Activated T-helper 2 cell treated with anti-CD3 and anti-CD28 coated beads, Interferon-gamma antibody, Interleukin-2, Interleukin-4, amounts not matched to agents 10 μg/mL and 5 μg/mL and 100 μg/mL, durations not matched to agents 14 hours and 24 hours and 36 hours (primary cell): Measurements from ENCODE around the gene SCAF1. TPM values are rescaled to one million over a fixed set of nuclear protein-coding genes. Genes with fewer than 3 reads are reported as not detected.

Experiments
- DNase-seq: peaks from one replicate; pipeline ENCODE4 v3.0.0; 2021; ENCODE audit warnings: low spot score
- H3K27ac Mint-ChIP-seq: one replicate; pipeline ENCODE4 v1.8.0; 2021; ENCODE audit warnings: mixed read lengths
- H3K27me3 Mint-ChIP-seq: one replicate; pipeline ENCODE4 v1.8.0; 2021; ENCODE audit warnings: low read depth, mixed read lengths
- H3K36me3 Mint-ChIP-seq: one replicate; pipeline ENCODE4 v1.8.0; 2021; ENCODE audit warnings: low read depth, mixed read lengths
- H3K4me1 Mint-ChIP-seq: one replicate; pipeline ENCODE4 v1.8.0; 2021; ENCODE audit warnings: low read depth, mixed read lengths
- H3K4me3 Mint-ChIP-seq: one replicate; pipeline ENCODE4 v1.8.0; 2021; ENCODE audit warnings: low read depth, mild to moderate bottlenecking, moderate library complexity, mixed read lengths
- H3K9me3 Mint-ChIP-seq: one replicate; pipeline ENCODE4 v1.8.0; 2021; ENCODE audit warnings: mixed read lengths
- intact Hi-C: fragments of 100-400 bp; cut with micrococcal nuclease; formaldehyde crosslinking; loops from one replicate; pipeline ENCODE4 v1.15.1; 2023
- total RNA-seq: library from RNA; stranded (reverse); gene quantifications from 2 replicates; pipeline ENCODE4 v1.2.3, GENCODE V29; 2022

The SCAF1 gene, protein sequence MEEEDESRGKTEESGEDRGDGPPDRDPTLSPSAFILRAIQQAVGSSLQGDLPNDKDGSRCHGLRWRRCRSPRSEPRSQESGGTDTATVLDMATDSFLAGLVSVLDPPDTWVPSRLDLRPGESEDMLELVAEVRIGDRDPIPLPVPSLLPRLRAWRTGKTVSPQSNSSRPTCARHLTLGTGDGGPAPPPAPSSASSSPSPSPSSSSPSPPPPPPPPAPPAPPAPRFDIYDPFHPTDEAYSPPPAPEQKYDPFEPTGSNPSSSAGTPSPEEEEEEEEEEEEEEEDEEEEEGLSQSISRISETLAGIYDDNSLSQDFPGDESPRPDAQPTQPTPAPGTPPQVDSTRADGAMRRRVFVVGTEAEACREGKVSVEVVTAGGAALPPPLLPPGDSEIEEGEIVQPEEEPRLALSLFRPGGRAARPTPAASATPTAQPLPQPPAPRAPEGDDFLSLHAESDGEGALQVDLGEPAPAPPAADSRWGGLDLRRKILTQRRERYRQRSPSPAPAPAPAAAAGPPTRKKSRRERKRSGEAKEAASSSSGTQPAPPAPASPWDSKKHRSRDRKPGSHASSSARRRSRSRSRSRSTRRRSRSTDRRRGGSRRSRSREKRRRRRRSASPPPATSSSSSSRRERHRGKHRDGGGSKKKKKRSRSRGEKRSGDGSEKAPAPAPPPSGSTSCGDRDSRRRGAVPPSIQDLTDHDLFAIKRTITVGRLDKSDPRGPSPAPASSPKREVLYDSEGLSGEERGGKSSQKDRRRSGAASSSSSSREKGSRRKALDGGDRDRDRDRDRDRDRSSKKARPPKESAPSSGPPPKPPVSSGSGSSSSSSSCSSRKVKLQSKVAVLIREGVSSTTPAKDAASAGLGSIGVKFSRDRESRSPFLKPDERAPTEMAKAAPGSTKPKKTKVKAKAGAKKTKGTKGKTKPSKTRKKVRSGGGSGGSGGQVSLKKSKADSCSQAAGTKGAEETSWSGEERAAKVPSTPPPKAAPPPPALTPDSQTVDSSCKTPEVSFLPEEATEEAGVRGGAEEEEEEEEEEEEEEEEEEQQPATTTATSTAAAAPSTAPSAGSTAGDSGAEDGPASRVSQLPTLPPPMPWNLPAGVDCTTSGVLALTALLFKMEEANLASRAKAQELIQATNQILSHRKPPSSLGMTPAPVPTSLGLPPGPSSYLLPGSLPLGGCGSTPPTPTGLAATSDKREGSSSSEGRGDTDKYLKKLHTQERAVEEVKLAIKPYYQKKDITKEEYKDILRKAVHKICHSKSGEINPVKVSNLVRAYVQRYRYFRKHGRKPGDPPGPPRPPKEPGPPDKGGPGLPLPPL
- total RNA-seq: 64.6 and 69.5 TPM in 2 replicates

DNA sequence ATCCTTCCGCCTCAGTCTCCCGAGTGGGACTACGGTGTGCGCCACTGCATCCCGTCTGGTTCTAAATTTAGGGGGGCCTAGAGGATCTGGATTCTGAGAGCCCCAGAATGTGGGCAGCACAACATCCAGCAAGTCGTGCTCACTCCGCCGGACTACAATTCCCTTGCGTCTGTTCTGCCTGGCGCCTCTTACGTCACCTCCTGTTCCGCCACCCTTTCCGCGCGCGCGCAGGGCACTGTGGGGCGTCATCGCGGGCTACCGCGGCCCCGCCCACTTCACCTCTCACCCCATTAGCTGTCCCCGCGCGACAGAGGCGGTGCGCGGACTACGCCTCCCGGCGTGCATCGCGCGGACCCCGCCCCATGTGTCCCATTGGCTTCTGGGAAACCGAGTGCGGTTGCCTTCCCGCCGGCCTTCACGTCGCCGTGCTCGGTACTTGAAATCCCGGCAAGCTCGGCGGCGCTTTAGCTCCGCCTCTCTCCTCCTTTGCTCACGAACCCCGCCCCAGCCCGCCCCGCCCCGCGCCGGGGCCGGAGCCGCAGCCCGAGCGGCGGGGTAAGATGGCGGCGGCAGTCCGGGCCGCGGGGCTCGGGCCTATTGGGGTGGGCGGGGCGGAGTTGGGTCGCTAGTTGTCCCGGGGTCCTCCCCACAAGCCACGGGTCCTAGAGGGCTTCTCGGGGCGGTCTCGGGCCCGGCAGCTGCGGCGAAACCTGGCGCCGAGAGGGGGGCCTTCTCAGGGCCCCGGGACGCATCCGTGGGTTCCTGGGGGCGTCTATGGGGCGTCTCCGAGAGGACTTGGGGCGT is at the start of gene SCAF1:
Gene SCAF1 (plus strand): TSS at position 522 of the 804 bp plus-strand sequence. CDS start 2,818 bp downstream, outside the sequence.
- intact Hi-C loops: loop anchor here (1.0 to 2.0 kb wide), 4 partner anchors 22 to 383 kb away; partner anchors contain the start of genes ATF5, NUP62 and VRK3
- Mint-ChIP-seq H3K4me3 (peak within 1 kb of the TSS; percentile 91), H3K9me3 (no peaks in the 10 kb centered on the region), H3K36me3 (peaks cover 28% of the 10 kb centered on the region), H3K4me1 (peaks cover 47% of the 10 kb centered on the region), H3K27me3 (peaks cover 1% of the 10 kb centered on the region), H3K27ac (peak within 1 kb of the TSS; percentile 97)
- DNase-seq: peak; percentile 100

DNA sequence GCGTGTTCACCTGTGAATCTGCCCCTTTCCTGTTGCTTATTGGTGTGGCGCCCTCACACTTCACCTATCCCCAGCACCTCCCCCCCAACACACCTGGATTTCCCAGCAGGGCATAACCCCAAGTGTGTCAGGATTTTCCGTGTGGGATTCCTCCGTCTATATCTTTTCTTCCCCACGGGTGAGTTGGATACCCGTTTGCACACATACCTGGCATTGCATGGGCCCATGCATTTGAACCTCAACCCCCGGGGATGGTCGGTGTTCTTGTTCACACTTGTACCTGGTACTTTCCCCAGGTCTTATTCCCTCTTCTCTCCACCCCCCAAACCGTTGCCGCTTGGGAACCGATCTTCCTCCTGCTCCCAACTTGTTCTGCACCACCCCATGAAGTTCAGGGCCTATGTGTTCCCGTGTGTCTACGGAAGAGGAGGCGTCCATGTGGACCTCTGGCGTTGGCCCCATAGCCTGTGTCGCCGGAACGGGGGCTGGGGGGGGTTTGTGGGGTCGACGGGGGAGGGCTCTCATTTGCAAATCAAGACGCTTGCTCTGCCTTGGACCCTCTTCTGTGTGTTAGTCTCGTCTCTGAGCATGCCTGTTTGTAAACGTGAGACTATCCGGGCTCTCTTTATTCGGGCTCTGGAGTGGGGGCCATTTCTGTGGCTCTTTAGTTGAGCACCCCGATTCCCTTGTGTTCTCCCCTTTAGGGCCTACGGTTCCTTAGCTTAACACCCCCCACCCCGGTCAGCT is 49.4 kb upstream of the SCAF1 start:
- Mint-ChIP-seq H3K36me3 (peaks cover 22% of the 10 kb centered on the region), H3K9me3 (no peaks in the 10 kb centered on the region), H3K27me3 (peaks cover 7% of the 10 kb centered on the region), H3K4me3 (peak overlapping the region; percentile 83), H3K4me1 (peaks cover 22% of the 10 kb centered on the region), H3K27ac (peak overlapping the region; percentile 79)
- intact Hi-C loops: loop anchor here (1.0 to 5.0 kb wide), 4 partner anchors 12 to 1335 kb away; partner anchors contain the start of genes CARD8, FUZ, NOSIP and RRAS
- no peak for DNase-seq

DNA sequence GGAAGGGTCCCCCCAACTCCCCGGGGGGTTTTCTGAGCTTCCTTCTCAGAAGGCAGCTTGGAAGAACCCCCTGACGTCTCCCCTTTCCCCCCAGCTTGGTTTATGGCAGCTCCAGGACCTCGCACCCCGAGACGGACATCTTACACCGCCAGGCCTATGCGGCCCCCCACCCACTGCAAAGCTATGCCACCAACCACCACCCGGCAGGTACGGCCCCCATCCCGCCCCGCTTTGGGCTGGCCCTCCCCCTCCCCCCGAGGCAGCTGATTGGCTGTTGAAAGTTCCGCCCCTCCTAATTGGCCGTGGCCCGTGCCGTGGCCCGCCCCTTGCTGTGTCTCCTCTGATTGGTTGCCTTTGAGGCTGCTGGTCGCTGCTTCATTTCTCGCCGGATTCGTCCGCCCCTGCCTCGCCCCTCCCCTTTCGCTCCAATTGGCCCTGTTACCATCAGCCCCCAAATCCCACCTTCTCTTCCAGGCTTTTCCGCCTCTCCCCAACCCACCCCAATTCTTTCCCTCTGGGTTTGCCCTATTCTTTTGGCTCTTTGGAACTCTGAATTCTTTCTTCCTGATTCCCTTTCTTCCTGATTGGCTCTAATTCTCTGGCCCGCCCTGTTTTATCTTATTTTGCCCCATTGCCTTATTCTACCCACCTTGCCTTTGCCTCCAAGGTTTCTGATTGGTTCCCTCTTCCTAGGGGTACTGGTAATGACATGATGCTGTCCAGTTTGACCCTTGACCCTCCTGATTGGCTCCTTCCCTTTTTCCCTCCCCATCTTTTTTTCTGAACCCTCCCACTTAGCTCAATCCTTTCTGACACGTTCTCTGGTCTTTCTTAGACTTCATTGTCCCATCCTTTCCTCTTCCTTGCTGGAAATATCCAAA is 48.5 kb upstream of the SCAF1 start:
- intact Hi-C loops: loop anchor here (1.0 to 5.0 kb wide), 4 partner anchors 13 to 1336 kb away; partner anchors contain the start of genes CARD8, FUZ, NOSIP and RRAS
- H3K36me3 Mint-ChIP-seq: peaks cover 27% of the 10 kb centered on the region
- DNase-seq: peak; percentile 92
- H3K4me3 Mint-ChIP-seq: peak overlapping the region; percentile 83
- peaks cover 4% of the 10 kb centered on the region for H3K27me3 Mint-ChIP-seq
- peak overlapping the region; percentile 79 for H3K27ac Mint-ChIP-seq
- H3K4me1 Mint-ChIP-seq: peaks cover 21% of the 10 kb centered on the region
- H3K9me3 Mint-ChIP-seq: no peaks in the 10 kb centered on the region

DNA sequence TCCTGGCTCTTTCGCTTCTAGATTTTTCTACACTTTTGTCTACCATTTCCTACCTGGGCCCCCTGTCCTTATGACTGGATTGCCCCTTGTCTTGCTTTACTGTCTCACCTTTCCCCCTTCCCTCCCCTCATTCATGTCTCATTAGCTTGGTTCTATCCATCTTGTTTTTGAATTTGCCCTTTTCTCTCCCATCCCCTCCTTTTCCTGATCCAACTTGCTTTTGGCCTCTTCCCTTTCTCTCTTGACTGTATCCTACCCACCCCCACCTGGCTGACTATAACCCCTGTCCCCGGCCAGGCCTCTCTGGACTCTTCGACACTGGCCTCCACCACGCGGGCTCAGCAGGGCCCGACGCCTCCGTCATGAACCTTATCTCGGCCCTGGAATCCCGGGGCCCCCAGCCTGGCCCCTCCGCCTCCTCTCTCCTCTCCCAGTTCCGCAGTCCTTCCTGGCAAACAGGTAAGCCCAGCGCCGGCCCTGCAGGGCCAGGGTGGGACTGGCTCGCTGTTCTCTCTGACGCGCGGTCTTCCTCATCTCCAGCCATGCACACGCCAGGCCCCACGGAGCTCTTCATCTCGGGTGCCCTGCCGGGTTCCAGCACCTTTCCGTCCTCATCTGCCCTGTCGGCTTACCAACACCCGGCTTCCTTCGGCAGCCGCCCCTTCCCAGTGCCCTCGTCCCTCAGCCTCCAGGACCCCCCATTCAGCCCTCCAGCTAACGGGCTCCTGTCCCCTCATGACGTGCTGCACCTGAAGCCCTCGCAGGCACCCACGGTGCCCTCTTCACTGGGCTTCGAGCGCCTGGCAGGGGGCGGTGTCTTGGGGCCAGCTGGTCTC is 47.6 kb upstream of the SCAF1 start:
- Mint-ChIP-seq H3K27me3 (no peaks in the 10 kb centered on the region), H3K36me3 (peaks cover 33% of the 10 kb centered on the region), H3K27ac (peak overlapping the region; percentile 79), H3K9me3 (no peaks in the 10 kb centered on the region), H3K4me1 (peaks cover 16% of the 10 kb centered on the region), H3K4me3 (peak overlapping the region; percentile 83)
- no peak for DNase-seq
- intact Hi-C loops: loop anchor here (5.0 kb wide), 2 partner anchors 218 to 1337 kb away; partner anchors contain the start of genes CARD8 and FUZ

DNA sequence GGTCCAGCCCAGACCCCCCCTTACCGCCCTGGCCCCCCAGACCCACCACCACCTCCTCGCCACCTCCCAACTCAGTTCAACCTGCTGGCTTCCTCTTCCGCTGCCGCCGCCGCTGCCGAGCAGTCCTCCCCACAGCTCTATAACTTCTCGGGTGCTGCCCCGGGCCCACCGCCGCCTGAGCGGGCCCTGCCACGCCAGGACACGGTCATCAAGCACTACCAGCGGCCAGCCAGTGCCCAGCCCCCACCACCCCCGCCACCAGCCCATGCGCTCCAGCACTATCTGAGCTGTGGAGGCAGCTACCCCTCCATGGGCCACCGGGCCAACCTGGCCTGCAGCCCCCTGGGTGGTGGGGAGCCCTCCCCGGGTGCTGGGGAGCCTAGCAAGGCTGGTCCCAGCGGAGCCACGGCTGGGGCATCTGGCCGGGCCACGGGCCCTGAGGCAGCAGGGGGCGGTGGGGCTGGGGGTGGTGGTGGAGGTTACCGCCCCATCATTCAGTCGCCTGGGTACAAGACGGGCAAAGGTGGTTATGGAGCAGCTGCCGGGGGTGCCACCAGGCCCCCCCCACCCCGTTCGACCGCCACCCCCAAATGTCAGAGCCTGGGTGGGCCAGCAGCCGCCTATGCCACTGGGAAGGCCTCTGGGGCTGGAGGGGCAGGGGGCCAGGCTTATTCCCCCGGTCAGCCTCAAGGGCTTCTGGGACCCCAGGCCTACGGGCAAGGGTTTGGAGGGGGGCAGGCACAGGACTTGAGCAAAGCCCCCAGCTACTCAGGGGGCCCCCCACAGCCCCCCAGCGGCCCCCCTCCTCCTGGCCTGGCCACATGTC is 46.8 kb upstream of the SCAF1 start:
- intact Hi-C loops: loop anchor here (5.0 kb wide), 2 partner anchors 217 to 1338 kb away; partner anchors contain the start of genes CARD8 and FUZ
- no peak for DNase-seq
- Mint-ChIP-seq H3K9me3 (no peaks in the 10 kb centered on the region), H3K27me3 (no peaks in the 10 kb centered on the region), H3K4me3 (no peak overlapping the region), H3K36me3 (peaks cover 38% of the 10 kb centered on the region), H3K4me1 (peaks cover 12% of the 10 kb centered on the region), H3K27ac (no peak overlapping the region)

DNA sequence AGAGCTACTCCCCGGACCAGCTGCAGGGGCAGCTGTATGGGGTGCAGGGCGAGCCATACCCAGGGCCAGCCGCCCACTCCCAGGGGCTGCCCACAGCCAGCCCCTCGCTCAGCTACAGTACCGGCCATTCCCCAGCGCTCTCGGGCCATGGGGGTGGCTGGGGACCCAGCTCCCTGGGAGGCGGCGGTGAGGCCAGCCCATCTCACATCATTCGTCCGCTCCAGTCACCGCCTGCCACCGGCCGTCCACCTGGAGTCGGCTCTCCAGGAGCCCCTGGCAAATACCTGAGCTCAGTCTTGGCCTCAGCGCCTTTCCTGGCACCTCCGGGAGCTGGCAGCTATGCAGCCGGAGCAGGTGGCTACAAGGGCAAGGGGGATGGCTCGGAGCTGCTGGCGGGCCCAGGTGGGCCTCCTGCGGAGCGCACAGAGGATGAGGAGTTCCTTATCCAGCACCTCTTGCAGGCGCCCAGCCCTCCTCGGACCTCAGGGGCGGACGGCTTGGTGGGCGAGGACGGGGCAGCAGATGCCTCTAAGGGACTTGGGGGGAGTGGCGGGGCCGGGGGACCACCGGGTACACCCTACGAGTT is 46.1 kb upstream of the SCAF1 start:
- no peak for DNase-seq
- Mint-ChIP-seq H3K4me1 (peaks cover 12% of the 10 kb centered on the region), H3K27me3 (no peaks in the 10 kb centered on the region), H3K27ac (no peak overlapping the region), H3K9me3 (no peaks in the 10 kb centered on the region), H3K4me3 (no peak overlapping the region), H3K36me3 (peaks cover 43% of the 10 kb centered on the region)
- intact Hi-C loops: no loop called here

DNA sequence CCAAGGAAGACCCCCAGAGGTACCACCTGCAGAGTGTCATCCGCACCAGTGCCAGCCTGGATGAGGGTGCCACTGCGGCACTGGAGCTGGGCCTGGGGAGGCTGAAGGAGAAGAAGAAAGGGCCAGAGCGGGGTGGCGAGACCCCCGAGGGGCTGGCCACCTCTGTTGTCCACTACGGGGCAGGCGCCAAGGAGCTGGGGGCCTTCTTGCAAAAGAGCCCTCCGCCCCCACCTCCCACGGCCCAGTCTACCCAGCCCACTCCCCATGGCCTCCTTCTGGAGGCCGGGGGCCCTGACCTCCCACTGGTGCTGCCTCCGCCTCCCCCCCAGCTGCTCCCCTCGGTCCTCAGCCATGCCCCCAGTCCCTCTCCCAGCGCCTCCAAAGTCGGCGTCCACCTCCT is 45.6 kb upstream of the SCAF1 start:
- Mint-ChIP-seq H3K27me3 (no peaks in the 10 kb centered on the region), H3K36me3 (peaks cover 47% of the 10 kb centered on the region), H3K27ac (no peak overlapping the region), H3K4me3 (no peak overlapping the region), H3K9me3 (no peaks in the 10 kb centered on the region), H3K4me1 (peaks cover 12% of the 10 kb centered on the region)
- intact Hi-C loops: no loop called here
- DNase-seq: no peak

DNA sequence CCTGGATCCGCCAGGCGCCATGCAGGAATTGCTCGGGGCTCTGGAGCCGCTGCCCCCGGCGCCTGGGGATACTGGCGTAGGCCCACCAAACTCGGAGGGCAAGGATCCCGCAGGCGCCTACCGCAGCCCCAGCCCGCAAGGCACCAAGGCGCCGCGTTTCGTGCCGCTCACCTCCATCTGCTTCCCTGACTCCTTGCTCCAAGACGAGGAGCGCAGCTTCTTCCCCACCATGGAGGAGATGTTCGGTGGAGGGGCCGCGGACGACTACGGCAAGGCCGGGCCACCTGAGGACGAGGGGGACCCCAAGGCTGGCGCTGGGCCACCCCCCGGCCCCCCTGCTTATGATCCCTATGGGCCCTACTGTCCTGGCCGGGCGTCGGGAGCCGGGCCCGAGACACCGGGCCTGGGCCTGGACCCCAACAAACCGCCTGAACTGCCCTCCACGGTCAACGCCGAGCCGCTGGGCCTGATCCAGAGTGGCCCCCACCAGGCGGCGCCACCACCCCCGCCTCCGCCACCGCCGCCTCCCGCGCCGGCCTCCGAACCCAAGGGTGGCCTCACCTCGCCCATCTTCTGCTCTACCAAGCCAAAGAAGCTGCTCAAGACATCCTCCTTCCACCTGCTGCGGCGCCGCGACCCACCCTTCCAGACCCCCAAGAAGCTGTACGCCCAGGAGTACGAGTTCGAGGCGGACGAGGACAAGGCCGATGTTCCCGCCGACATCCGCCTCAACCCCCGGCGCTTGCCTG is 44.9 kb upstream of the SCAF1 start:
- Mint-ChIP-seq H3K27me3 (no peaks in the 10 kb centered on the region), H3K4me1 (peaks cover 12% of the 10 kb centered on the region), H3K36me3 (peaks cover 52% of the 10 kb centered on the region), H3K4me3 (no peak overlapping the region), H3K9me3 (no peaks in the 10 kb centered on the region), H3K27ac (no peak overlapping the region)
- no peak for DNase-seq
- intact Hi-C loops: no loop called here

DNA sequence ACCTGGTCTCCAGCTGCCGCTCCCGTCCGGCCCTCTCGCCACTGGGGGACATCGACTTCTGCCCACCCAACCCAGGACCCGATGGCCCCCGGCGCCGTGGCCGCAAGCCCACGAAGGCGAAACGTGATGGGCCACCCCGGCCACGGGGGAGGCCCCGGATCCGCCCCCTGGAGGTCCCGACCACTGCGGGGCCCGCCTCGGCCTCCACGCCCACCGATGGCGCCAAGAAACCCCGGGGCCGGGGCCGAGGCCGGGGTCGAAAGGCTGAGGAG is 44.4 kb upstream of the SCAF1 start:
- intact Hi-C loops: no loop called here
- Mint-ChIP-seq H3K36me3 (peaks cover 56% of the 10 kb centered on the region), H3K9me3 (no peaks in the 10 kb centered on the region), H3K4me3 (no peak overlapping the region), H3K4me1 (peaks cover 9% of the 10 kb centered on the region), H3K27ac (no peak overlapping the region), H3K27me3 (no peaks in the 10 kb centered on the region)
- no peak for DNase-seq
